GM18519 (cell line): Measurements from ENCODE around the gene ADAM11.

Experiments
- ATAC-seq: cut with Tn5 transposase; IDR thresholded peaks from one replicate; pipeline ENCODE4 v1.9.1; 2021; ENCODE audit warnings: mild to moderate bottlenecking, moderate library complexity; ENCODE audit not compliant: unreplicated experiment, low FRiP score

Gene ADAM11

GRCh38 chr17:44828919-44829522 is 70.2 kb downstream of the ADAM11 start:
- no peak for ATAC-seq

GRCh38 chr17:44829523-44830358 is 71.0 kb downstream of the ADAM11 start, which contains the start of gene GJC1:
TSS of gene GJC1 (minus strand) at chr17:44830287. CDS start at chr17:44805817, 24,470 bp downstream.
- no peak for ATAC-seq

- no peak for ATAC-seq
Observed at GRCh38 chr17:44830359-44831288, 71.8 kb downstream of the ADAM11 start.

- ATAC-seq, result no peak
Observed at GRCh38 chr17:44831371-44831770, 72.6 kb downstream of the ADAM11 start.
